Smooth muscle cell (in vitro differentiated cells): Measurements from ENCODE around the gene USP15. TPM values are rescaled to one million over a fixed set of nuclear protein-coding genes. Genes with fewer than 3 reads are reported as not detected.

Experiments
- DNase-seq: peaks from one replicate; lab custom pipeline; 2025; ENCODE audit not compliant: unreplicated experiment; lab: John Stamatoyannopoulos, UW
- H2AFZ ChIP-seq: fragments of 200-600 bp; sonication (generic); 2 replicates; pipeline ENCODE4 v1.6.0; 2016; ENCODE audit warnings: antibody characterized with exemption, low read depth, mild to moderate bottlenecking
- H3F3A ChIP-seq: fragments of 200-600 bp; sonication (generic); 2 replicates; pipeline ENCODE4 v1.6.0; 2017; ENCODE audit warnings: antibody characterized with exemption, low read depth
- H3K27ac ChIP-seq: fragments of 200-600 bp; sonication (generic); 2 replicates; pipeline ENCODE4 v1.5.1; 2016; ENCODE audit warnings: low read depth, mild to moderate bottlenecking
- H3K27me3 ChIP-seq: fragments of 200-600 bp; sonication (generic); 2 replicates; pipeline ENCODE4 v1.6.1; 2016; ENCODE audit warnings: low read depth, mild to moderate bottlenecking
- H3K36me3 ChIP-seq: fragments of 200-600 bp; sonication (generic); 2 replicates; pipeline ENCODE4 v1.5.1; 2016; ENCODE audit warnings: low read depth
- H3K4me1 ChIP-seq: fragments of 200-600 bp; sonication (generic); 2 replicates; pipeline ENCODE4 v1.5.1; 2016; ENCODE audit warnings: low read depth
- H3K4me2 ChIP-seq: fragments of 200-600 bp; sonication (generic); 2 replicates; pipeline ENCODE4 v1.6.0; 2016; ENCODE audit warnings: mild to moderate bottlenecking
- H3K4me3 ChIP-seq: fragments of 200-600 bp; sonication (generic); 2 replicates; pipeline ENCODE4 v1.5.1; 2016; ENCODE audit warnings: mild to moderate bottlenecking
- H3K79me2 ChIP-seq: fragments of 200-600 bp; sonication (generic); 2 replicates; pipeline ENCODE4 v1.6.0; 2016; ENCODE audit warnings: low read depth, mild to moderate bottlenecking
- H3K9ac ChIP-seq: fragments of 200-600 bp; sonication (generic); 2 replicates; pipeline ENCODE4 v1.6.0; 2016; ENCODE audit warnings: low read depth
- H3K9me3 ChIP-seq: fragments of 200-600 bp; sonication (generic); replicated peaks from 2 replicates; pipeline ENCODE4 v1.5.1; 2016; ENCODE audit warnings: low read depth
- H4K20me1 ChIP-seq: fragments of 200-600 bp; sonication (generic); 2 replicates; pipeline ENCODE4 v1.6.0; 2016; ENCODE audit warnings: low read depth
- CTCF ChIP-seq: fragments of 200-600 bp; sonication (generic); IDR thresholded peaks from 2 replicates; pipeline ENCODE4 v1.5.1; 2017; ENCODE audit warnings: borderline replicate concordance, mild to moderate bottlenecking, antibody characterized with exemption; ENCODE audit not compliant: insufficient read depth, poor library complexity, severe bottlenecking
- WGBS: methylation state at CpG from one replicate; pipeline ENCODE4 v1.1.7; 2016; ENCODE audit warnings: low lambda C conversion rate; 5-methylcytosine and 5-hydroxymethylcytosine counted together
- polyA plus RNA-seq: library from polyadenylated mRNA; unstranded; fragments of >200 nt; fragmentation: Nextera tagmentation; extraction: Ambion mirVana; gene quantifications from 2 replicates; pipeline ENCODE4 v1.2.1, GENCODE V29; 2016
- total RNA-seq: library from RNA; depleted of rRNA; stranded (reverse); fragments of >200 nt; gene quantifications from 2 replicates; pipeline ENCODE4 v1.2.3, GENCODE V29; 2014

Gene USP15
- total and polyA plus RNA-seq, 2 experiments from 2014 or later, result 28.7 to 53.5 TPM

- 94% methylated on average over 10 of the region's 10 CpGs for WGBS
- no peak for DNase-seq
- H3K27me3 ChIP-seq, result no peaks in the 10 kb centered on the region
- peak overlapping the region; percentile 92 for H3K4me2 ChIP-seq
- peaks cover 9% of the 10 kb centered on the region for H3K4me1 ChIP-seq
- no peak overlapping the region for H3K27ac ChIP-seq
- peak overlapping the region; percentile 96 for H3K4me3 ChIP-seq
- peaks cover 68% of the 10 kb centered on the region for H3K79me2 ChIP-seq
- H3K9ac ChIP-seq, result peak overlapping the region; percentile 87
- no peaks in the 10 kb centered on the region for H3F3A ChIP-seq
- peaks cover 62% of the 10 kb centered on the region for H4K20me1 ChIP-seq
- H2AFZ ChIP-seq, result no peak overlapping the region
- H3K36me3 ChIP-seq, result no peaks in the 10 kb centered on the region
- H3K9me3 ChIP-seq, result no peaks in the 10 kb centered on the region
- no peak for TF ChIP-seq CTCF
These were observed 1.8 kb downstream of the USP15 start for GRCh38 chr12:62261876-62262517.

GRCh38 chr12:62263232-62263631 is 3.0 kb downstream of the USP15 start:
- H3K9me3 ChIP-seq, result no peaks in the 10 kb centered on the region
- H3F3A ChIP-seq, result no peaks in the 10 kb centered on the region
- H2AFZ ChIP-seq, result no peak overlapping the region
- TF ChIP-seq CTCF, result no peak
- no peak overlapping the region for H3K4me3 ChIP-seq
- WGBS, result 96% methylated on average over 2 of the region's 2 CpGs
- no peaks in the 10 kb centered on the region for H3K27me3 ChIP-seq
- no peaks in the 10 kb centered on the region for H3K36me3 ChIP-seq
- no peak overlapping the region for H3K4me2 ChIP-seq
- no peak overlapping the region for H3K9ac ChIP-seq
- no peak overlapping the region for H3K27ac ChIP-seq
- peaks cover 14% of the 10 kb centered on the region for H3K4me1 ChIP-seq
- no peak for DNase-seq
- peaks cover 78% of the 10 kb centered on the region for H3K79me2 ChIP-seq
- H4K20me1 ChIP-seq, result peaks cover 74% of the 10 kb centered on the region

- H3K9ac ChIP-seq, result no peak overlapping the region
- H3K79me2 ChIP-seq, result peaks cover 85% of the 10 kb centered on the region
- WGBS, result 96% methylated on average over 11 of the region's 11 CpGs
- H3K27ac ChIP-seq, result no peak overlapping the region
- H4K20me1 ChIP-seq, result peaks cover 81% of the 10 kb centered on the region
- no peaks in the 10 kb centered on the region for H3K27me3 ChIP-seq
- DNase-seq, result no peak
- no peak overlapping the region for H2AFZ ChIP-seq
- no peaks in the 10 kb centered on the region for H3F3A ChIP-seq
- no peak for TF ChIP-seq CTCF
- no peak overlapping the region for H3K4me2 ChIP-seq
- H3K4me3 ChIP-seq, result no peak overlapping the region
- H3K4me1 ChIP-seq, result peaks cover 20% of the 10 kb centered on the region
- H3K36me3 ChIP-seq, result no peaks in the 10 kb centered on the region
- H3K9me3 ChIP-seq, result no peaks in the 10 kb centered on the region
These were observed 3.8 kb downstream of the USP15 start for GRCh38 chr12:62263966-62264365.

- peaks cover 89% of the 10 kb centered on the region for H4K20me1 ChIP-seq
These were observed 4.5 kb downstream of the USP15 start for GRCh38 chr12:62264706-62265105.

More at GRCh38 chr12:62264706-62265105, 4.5 kb downstream of the USP15 start:
- DNase-seq, result no peak
- Histone ChIP-seq H3K4me1 (peaks cover 20% of the 10 kb centered on the region), H3K79me2 (peaks cover 93% of the 10 kb centered on the region), H2AFZ (no peak overlapping the region), H3K27me3 (no peaks in the 10 kb centered on the region), H3K9ac (no peak overlapping the region), H3K36me3 (no peaks in the 10 kb centered on the region), H3K9me3 (no peaks in the 10 kb centered on the region), H3K27ac (no peak overlapping the region), H3F3A (no peaks in the 10 kb centered on the region), H3K4me2 (no peak overlapping the region), H3K4me3 (no peak overlapping the region)
- TF ChIP-seq CTCF, result no peak
- 96% methylated on average over 3 of the region's 3 CpGs for WGBS
